Upper lobe of left lung (tissue), 6 donors: ENCODE results near the gene DBH. TPM values are rescaled to one million over a fixed set of nuclear protein-coding genes. Genes with fewer than 3 reads are reported as not detected.
A peak's percentile ranks its signal among the peaks of the same experiment; 100 is the strongest.

ENCODE experiments used
- ATAC-seq, 2 donors: fragments of 200-7000 bp; cut with Tn5 transposase; one replicate each; pipeline ENCODE4 v1.9.1; 2022; ENCODE audit warnings: mild to moderate bottlenecking in 2 of 2, moderate library complexity in 2 of 2; ENCODE audit not compliant: low FRiP score in 2 of 2
- DNase-seq, 2 donors: peaks; one replicate each; pipeline ENCODE4 v3.0.0-alpha.2; 2019 to 2020
- H3K27ac ChIP-seq, 4 donors: fragments of 200-600 bp; sonication (generic); one replicate each; pipeline ENCODE4 v1.5.1; 2016 to 2019
- H3K27me3 ChIP-seq, 4 donors: fragments of 200-600 bp; sonication (generic); one replicate each; pipeline ENCODE4 v1.5.1; 2017 to 2019
- H3K36me3 ChIP-seq, 4 donors: fragments of 200-600 bp; sonication (generic); one replicate each; pipeline ENCODE4 v1.5.1; 2016 to 2019
- H3K4me1 ChIP-seq, 4 donors: fragments of 200-600 bp; sonication (generic); one replicate each; pipeline ENCODE4 v1.5.1; 2018 to 2019
- H3K4me3 ChIP-seq, 4 donors: fragments of 200-600 bp; sonication (generic); one replicate each; pipeline ENCODE4 v1.5.1; 2017 to 2019; ENCODE audit warnings: mild to moderate bottlenecking in 2 of 4, moderate library complexity in 1 of 4
- H3K9me3 ChIP-seq, 4 donors: fragments of 200-600 bp; sonication (generic); one replicate each; pipeline ENCODE4 v1.5.1; 2018 to 2019
- CTCF ChIP-seq, 6 experiments: fragments of 450-650 bp in 4 of 6; fragments of 200-600 bp in 2 of 6; sonication (generic) in 2 of 6; IDR thresholded peaks; one replicate each; pipeline ENCODE4 v1.5.1; 2016 to 2019; ENCODE audit warnings: antibody characterized with exemption in 6 of 6
- EP300 ChIP-seq, 4 donors: sonication (generic); formaldehyde crosslinking; IDR thresholded peaks; one replicate each; pipeline ENCODE4 v1.5.1; 2017; ENCODE audit warnings: antibody characterized with exemption in 4 of 4, control low read depth in 2 of 4
- POLR2A ChIP-seq, 4 donors: fragments of 450-650 bp; IDR thresholded peaks; one replicate each; pipeline ENCODE4 v1.5.1; 2016 to 2017; ENCODE audit warnings: antibody characterized with exemption in 4 of 4, mild to moderate bottlenecking in 2 of 4
- POLR2AphosphoS5 ChIP-seq, 2 donors: sonication (generic); formaldehyde crosslinking; IDR thresholded peaks; one replicate each; pipeline ENCODE4 v1.5.1; 2017; ENCODE audit warnings: antibody characterized with exemption in 2 of 2
- WGBS, 2 donors: methylation state at CpG; one replicate each; pipeline ENCODE4 v1.1.5; 2017 to 2018; 5-methylcytosine and 5-hydroxymethylcytosine counted together
- total RNA-seq, 6 donors: library from RNA; depleted of rRNA in 4 of 6; stranded (reverse); fragments of >200 nt in 4 of 6; gene quantifications; one replicate each; pipeline versions ENCODE4 v1.1.0 to v1.2.1, GENCODE V29; 2016 to 2021
- donor health status: DM: no; HTN: no; CAD: no; lungs with moderate emphysema.
- donor health status: DM: no; HTN: yes; CAD: no; lungs with severe emphysema.

The DBH gene
- total RNA-seq, 6 donors from 2014 or later = 0.27 TPM; not detected in 5

DNA sequence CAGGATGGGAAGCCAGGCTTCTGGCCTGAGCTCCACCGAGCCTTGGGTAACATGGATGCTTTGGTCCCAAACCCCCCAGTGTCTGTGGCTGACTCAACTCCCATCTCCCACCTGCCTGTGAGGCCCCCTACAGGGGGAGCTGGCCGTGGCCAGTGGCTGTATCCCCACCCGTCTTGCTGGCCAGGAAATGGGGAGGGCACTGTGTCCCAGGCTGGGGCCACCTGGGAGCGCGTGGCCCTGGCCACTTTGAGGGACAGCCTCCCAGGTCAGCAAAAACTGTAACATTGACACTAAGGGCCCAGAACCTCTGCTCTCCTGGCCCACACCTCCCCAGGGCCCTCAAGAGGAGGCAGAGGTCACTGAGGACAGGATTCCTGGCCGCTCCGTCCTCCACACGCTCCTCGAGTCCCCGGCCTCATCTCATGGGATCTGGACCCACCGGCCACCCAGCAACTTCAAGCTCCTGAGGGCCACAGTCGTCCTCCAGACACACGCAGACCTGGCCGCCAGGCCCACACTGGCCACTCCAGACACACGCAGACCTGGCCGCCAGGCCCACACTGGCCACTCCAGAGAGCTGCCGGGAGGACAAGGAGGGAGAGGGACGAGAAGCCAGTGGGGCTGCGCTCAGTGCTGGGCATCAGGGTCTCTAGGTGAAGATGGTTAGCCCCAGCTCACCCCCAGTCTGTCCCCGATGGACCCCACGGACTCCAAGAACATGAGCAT, 44.2 kb downstream of the DBH start:
- Histone ChIP-seq H3K27ac (peak overlapping the region in 1 of 4 donors; percentile 5), H3K4me3 (no peak overlapping the region), H3K4me1 (peaks cover 35 to 42% (median 39%) of the 10 kb centered on the region in 4 donors), H3K9me3 (no peaks in the 10 kb centered on the region), H3K36me3 (no peaks in the 10 kb centered on the region), H3K27me3 (no peaks in the 10 kb centered on the region)
- TF ChIP-seq POLR2A (IDR thresholded peaks at IDR 0.05) (no peak), EP300 (IDR thresholded peaks at IDR 0.05) (no peak), CTCF (IDR thresholded peaks at IDR 0.05) (no peak), POLR2AphosphoS5 (IDR thresholded peaks at IDR 0.05) (no peak)
- ATAC-seq (no peak), DNase-seq (peak in 1 of 2 donors; percentile 68)
- WGBS, 2 donors = 89 to 93% methylated on average over 3 to 20 of the region's 21 CpGs

DNA sequence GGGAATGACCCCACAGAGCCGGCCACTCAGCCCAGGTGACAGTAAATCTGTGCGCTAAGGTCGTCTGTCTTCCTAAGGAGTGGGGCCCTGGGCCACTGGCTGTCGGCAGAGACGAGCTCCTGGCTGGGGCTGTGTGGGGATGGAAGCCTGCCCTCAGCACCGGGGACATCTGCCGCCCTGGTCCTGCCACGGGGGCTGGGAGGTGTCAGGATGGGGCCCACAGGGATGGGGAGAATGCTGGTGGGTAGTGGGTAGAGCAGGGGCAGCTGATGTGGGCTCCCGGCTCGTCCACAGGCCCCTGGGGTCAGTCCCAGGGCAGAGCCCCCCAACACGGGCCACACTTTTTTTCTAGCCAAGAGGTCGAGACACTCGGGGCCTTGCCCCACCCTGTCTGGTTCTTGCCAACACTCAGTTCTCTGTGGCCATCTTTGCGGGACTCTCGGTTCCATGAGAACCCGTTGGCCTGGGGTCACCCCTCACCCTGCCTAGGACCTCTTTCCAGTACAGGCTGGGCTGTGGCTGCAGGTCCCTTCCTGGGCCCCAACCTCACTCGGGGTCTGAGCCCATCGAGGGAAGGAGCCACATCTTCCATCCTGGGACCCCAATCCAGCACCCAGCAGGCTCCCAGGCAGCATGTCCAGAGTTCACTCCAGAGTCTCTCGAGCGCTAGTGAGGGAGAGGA, 45.0 kb downstream of the DBH start:
- peak in 1 of 2 donors; percentile 71 for DNase-seq
- no peak for TF ChIP-seq POLR2A (IDR thresholded peaks at IDR 0.05)
- no peak for TF ChIP-seq CTCF (IDR thresholded peaks at IDR 0.05)
- ATAC-seq = no peak

GRCh38 chr9:133681658-133682306, 45.6 kb downstream of the DBH start:
- DNase-seq (peak in 1 of 2 donors; percentile 74), ATAC-seq (no peak)
- Histone ChIP-seq H3K9me3 (no peaks in the 10 kb centered on the region), H3K36me3 (no peaks in the 10 kb centered on the region), H3K4me3 (no peak overlapping the region), H3K4me1 (peaks cover 28 to 35% (median 32%) of the 10 kb centered on the region in 4 donors), H3K27me3 (no peaks in the 10 kb centered on the region), H3K27ac (no peak overlapping the region)
- TF ChIP-seq POLR2AphosphoS5 (IDR thresholded peaks at IDR 0.05) (no peak), CTCF (IDR thresholded peaks at IDR 0.05) (no peak), EP300 (IDR thresholded peaks at IDR 0.05) (no peak), POLR2A (IDR thresholded peaks at IDR 0.05) (no peak)
- WGBS, 2 donors = 91 to 94% methylated on average over 32 to 35 of the region's 35 CpGs

More for the DNA sequence above, 45.0 kb downstream of the DBH start:
- H3K9me3 ChIP-seq = no peaks in the 10 kb centered on the region
- 83 to 94% methylated on average over 17 to 20 of the region's 20 CpGs for WGBS, 2 donors
- peaks cover 35 to 41% (median 38%) of the 10 kb centered on the region in 4 donors for H3K4me1 ChIP-seq
- no peak overlapping the region for H3K4me3 ChIP-seq
- no peak overlapping the region for H3K27ac ChIP-seq
- no peaks in the 10 kb centered on the region for H3K27me3 ChIP-seq
- H3K36me3 ChIP-seq = no peaks in the 10 kb centered on the region

DNA sequence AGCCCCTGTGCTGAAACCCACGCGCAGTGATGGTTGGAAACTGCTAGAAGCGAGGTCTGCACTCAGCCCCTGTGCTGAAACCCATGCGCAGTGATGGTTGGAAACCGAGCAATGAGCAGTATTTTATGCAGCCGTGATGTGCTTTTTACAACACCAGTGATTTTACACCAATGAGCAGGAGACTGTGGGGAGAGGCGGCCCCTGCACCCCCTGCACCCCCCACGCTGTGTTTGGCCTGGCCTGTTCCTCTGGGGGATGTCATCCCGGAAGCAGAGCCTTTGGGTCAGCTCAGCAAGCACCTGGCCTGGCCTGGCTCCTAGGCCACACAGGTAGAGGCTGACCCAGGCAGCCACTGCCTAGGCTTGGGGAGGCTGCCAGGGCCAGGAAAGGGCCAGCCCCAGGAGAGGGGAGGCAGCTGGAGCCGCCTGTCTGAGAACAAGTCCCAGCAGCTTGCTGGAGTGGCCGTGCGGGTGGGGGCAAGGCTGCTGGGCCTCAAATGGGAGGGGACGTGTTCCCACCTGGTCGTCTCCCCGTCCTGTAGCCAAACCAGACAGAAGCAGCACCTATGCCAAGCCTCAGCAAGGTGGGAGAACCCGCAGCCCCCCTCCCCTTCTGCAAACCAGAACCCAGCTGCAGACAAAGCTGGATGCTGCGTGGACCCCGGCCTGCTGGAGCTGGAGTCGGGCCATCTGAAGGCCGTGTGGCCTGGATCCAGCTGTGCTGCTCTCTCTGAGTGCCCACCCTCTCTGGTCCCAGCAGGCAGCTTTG, 46.8 kb downstream of the DBH start:
- no peaks in the 10 kb centered on the region for H3K36me3 ChIP-seq
- no peaks in the 10 kb centered on the region for H3K27me3 ChIP-seq
- no peak for ATAC-seq
- peaks cover 26 to 33% (median 28%) of the 10 kb centered on the region in 4 donors for H3K4me1 ChIP-seq
- peak in 1 of 2 donors; percentile 59 for DNase-seq
- no peaks in the 10 kb centered on the region for H3K9me3 ChIP-seq
- peak overlapping the region; percentile 69 to 84 (median 75) for H3K27ac ChIP-seq
- TF ChIP-seq POLR2AphosphoS5 (IDR thresholded peaks at IDR 0.05) (no peak), CTCF (IDR thresholded peaks at IDR 0.05) (no peak), POLR2A (IDR thresholded peaks at IDR 0.05) (no peak), EP300 (IDR thresholded peaks at IDR 0.05) (no peak)
- 74 to 84% methylated on average over 6 to 18 of the region's 20 CpGs for WGBS, 2 donors
- H3K4me3 ChIP-seq = no peak overlapping the region
